HUES48 (cell line): ENCODE measurements around the gene RPS2.
A peak's percentile ranks its signal among the peaks of the same experiment; 100 is the strongest.
"Not testable (repeated sequence)": the region's sequence is repeated elsewhere in the genome, so short reads cannot be mapped to it uniquely, and the experiment has no call there.

ENCODE experiments used
- H3K27ac ChIP-seq: one replicate; pipeline ENCODE4 v1.7.0; 2013; ENCODE audit warnings: low read depth, low read length, inconsistent platforms
- H3K27me3 ChIP-seq: 2 replicates; pipeline ENCODE4 v1.6.1; 2013; ENCODE audit warnings: mild to moderate bottlenecking, low read length; ENCODE audit not compliant: control insufficient read depth, insufficient read depth
- H3K36me3 ChIP-seq: 2 replicates; pipeline ENCODE4 v1.6.1; 2013; ENCODE audit warnings: low read length; ENCODE audit not compliant: control insufficient read depth, insufficient read depth
- H3K4me1 ChIP-seq: 2 replicates; pipeline ENCODE4 v1.6.1; 2013; ENCODE audit warnings: mild to moderate bottlenecking, low read length; ENCODE audit not compliant: control insufficient read depth, insufficient read depth
- H3K4me3 ChIP-seq: 2 replicates; pipeline ENCODE4 v1.5.1; 2013; ENCODE audit warnings: mild to moderate bottlenecking, low read depth, low read length
- H3K9ac ChIP-seq: 2 replicates; pipeline ENCODE4 v1.6.1; 2013; ENCODE audit warnings: mild to moderate bottlenecking, low read depth, low read length, moderate library complexity
- H3K9me3 ChIP-seq: 2 replicates; pipeline ENCODE4 v1.6.1; 2013; ENCODE audit warnings: low read length; ENCODE audit not compliant: control insufficient read depth, insufficient read depth

The RPS2 gene

DNA sequence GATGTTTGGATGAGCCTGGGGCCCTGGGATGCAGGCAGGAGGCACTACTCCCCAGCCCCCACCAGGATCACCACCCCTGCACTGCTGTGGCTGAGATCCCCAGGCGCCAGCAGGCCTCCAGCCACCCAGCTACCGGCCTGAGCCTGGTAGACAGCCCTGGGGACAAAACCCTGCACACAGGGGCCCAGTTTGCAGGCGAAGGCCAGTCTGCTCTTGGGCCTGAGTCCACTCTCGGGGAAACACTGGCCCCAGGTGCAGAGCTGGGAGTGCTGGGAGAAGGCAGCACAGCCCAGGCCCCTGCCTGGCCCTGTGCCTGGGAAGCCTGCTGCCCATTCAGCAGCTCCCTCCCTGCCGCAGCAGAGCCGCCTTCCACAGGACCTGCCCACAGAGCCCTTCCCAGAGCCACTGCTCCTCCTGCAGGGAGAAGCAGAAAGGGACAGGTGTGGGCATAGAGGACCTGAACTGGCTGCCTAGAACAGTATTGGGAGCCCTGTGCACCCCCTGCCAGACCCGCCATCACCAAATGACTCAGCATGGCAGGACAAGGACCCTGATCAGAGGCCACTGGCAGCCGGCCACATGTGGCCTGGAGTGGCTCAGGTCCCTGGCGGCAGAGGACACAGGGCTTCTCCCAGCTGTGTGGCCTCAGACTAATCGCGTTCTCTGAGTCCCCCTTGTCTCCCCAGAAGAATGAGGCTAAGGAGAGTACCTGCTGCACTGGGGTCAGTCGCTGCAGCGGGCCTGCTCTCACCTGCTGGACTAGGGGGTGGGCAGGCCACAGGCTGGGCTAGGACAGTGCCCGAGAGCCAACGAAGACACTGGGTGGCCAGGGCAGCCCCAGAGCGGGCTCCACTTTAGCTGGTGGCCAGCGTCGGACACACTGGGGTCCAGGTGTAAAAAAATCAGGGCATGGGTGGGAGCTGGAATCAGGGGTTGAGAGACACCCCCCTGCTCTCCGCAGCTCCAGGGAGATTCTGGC, 32.3 kb downstream of the RPS2 start:
- H3K9ac ChIP-seq = no peak overlapping the region
- H3K4me1 ChIP-seq = 0 out of 2 replicates have a peak, but pooled peaks cover 2% of the 10 kb centered on the region
- no peaks in the 10 kb centered on the region for H3K36me3 ChIP-seq
- no peak overlapping the region for H3K27ac ChIP-seq
- H3K4me3 ChIP-seq = no peak overlapping the region
- peaks cover 6% of the 10 kb centered on the region for H3K27me3 ChIP-seq
- no peaks in the 10 kb centered on the region for H3K9me3 ChIP-seq

DNA sequence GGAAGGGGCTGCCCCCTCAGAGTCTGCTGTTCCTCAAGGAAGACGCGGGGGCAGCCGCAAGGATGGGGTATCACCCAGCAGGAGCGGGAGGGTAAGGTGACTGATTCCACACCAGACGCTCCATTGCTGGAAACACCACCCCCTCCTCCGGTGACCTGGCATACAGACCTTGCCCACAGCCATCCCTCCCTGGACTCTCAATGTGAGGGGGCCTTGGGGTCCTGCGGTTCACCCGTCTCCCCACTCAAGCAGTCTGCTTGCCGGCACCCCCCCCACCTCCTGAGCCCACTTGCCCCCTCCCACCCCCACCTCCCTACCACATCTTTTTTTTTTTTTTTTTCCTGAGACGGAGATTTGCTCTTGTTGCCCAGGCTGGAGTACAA, 34.3 kb downstream of the RPS2 start:
- Histone ChIP-seq H3K4me3 (no peak overlapping the region), H3K36me3 (no peaks in the 10 kb centered on the region), H3K9ac (no peak overlapping the region), H3K4me1 (0 out of 2 replicates have a peak, but pooled peaks cover 2% of the 10 kb centered on the region), H3K9me3 (no peaks in the 10 kb centered on the region), H3K27me3 (peaks cover 6% of the 10 kb centered on the region), H3K27ac (no peak overlapping the region)

- H3K4me3 ChIP-seq = peak overlapping the region; percentile 62
- H3K36me3 ChIP-seq = no peaks in the 10 kb centered on the region
- H3K27me3 ChIP-seq = peaks cover 8% of the 10 kb centered on the region
- 0 out of 2 replicates have a peak, but pooled peaks cover 2% of the 10 kb centered on the region for H3K4me1 ChIP-seq
- H3K9me3 ChIP-seq = no peaks in the 10 kb centered on the region
- H3K27ac ChIP-seq = no peak overlapping the region
- no peak overlapping the region for H3K9ac ChIP-seq
These were observed 34.9 kb downstream of the RPS2 start for GRCh38 chr16:1929578-1930337.

DNA sequence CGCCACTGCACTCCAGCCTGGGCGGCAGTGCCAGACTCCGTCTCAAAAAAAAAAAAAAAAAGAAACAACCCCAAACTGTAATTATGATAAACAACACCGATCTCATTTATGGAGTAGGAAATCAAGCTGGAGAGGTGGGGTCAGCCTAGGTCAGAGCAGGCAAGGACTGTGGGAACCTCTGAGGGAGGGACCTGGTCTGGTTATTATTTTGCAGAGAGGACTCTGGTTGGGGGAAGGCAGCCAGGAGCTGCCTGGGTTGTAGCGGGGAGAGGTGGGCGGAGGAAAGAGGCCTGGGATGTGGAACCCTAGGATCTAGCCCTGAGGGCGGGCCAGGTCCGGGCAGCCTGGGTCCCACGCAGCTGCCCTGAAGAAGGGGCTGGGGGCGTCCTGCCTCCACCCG, 35.5 kb downstream of the RPS2 start:
- H3K36me3 ChIP-seq = no peaks in the 10 kb centered on the region

GRCh38 chr16:1926271-1926670, 38.4 kb downstream of the RPS2 start:
- H3K9ac ChIP-seq = no peak overlapping the region
- H3K27me3 ChIP-seq = peaks cover 38% of the 10 kb centered on the region
- H3K27ac ChIP-seq = no peak overlapping the region
- no peaks in the 10 kb centered on the region for H3K36me3 ChIP-seq
- 0 out of 2 replicates have a peak, but pooled peaks cover 2% of the 10 kb centered on the region for H3K4me1 ChIP-seq
- H3K9me3 ChIP-seq = no peaks in the 10 kb centered on the region
- H3K4me3 ChIP-seq = no peak overlapping the region

More for the DNA sequence above, 35.5 kb downstream of the RPS2 start:
- Histone ChIP-seq H3K9me3 (no peaks in the 10 kb centered on the region), H3K4me3 (peak overlapping the region; percentile 62), H3K27ac (no peak overlapping the region), H3K27me3 (peaks cover 15% of the 10 kb centered on the region), H3K4me1 (0 out of 2 replicates have a peak, but pooled peaks cover 2% of the 10 kb centered on the region), H3K9ac (no peak overlapping the region)

DNA sequence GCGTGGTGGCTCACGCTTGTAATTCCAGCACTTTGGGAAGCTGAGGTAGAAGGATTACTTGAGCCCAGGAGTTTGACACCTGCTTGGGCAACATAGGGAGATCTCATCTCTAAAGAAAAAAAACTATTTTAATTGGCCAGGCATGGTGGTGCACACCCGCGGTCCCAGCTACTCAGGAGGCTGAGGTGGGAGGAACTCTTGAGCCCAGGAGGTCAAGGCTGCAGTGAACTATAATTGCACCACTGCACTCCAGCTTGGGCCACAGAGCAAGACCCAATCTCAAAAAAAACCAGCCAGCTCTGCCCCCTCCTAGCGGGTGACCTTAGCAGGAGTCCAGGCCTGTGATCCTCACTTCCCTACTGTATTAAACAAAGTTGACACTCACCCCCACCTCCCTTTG, 40.5 kb downstream of the RPS2 start:
- H3K27ac ChIP-seq = no peak overlapping the region
- H3K9me3 ChIP-seq = no peaks in the 10 kb centered on the region
- no peak overlapping the region for H3K9ac ChIP-seq
- H3K27me3 ChIP-seq = peaks cover 53% of the 10 kb centered on the region
- H3K4me1 ChIP-seq = 0 out of 2 replicates have a peak, but pooled peaks cover 2% of the 10 kb centered on the region
- H3K4me3 ChIP-seq = 0 out of 2 replicates have a peak overlapping the region, but pooled peaks have one; percentile 38
- H3K36me3 ChIP-seq = no peaks in the 10 kb centered on the region

- H3K4me1 ChIP-seq = no peaks in the 10 kb centered on the region
- H3K9me3 ChIP-seq = no peaks in the 10 kb centered on the region
- no peak overlapping the region for H3K27ac ChIP-seq
- peaks cover 60% of the 10 kb centered on the region for H3K27me3 ChIP-seq
- no peak overlapping the region for H3K9ac ChIP-seq
- peak overlapping the region; percentile 38; the same call in 1 of the 2 replicates for H3K4me3 ChIP-seq
- H3K36me3 ChIP-seq = no peaks in the 10 kb centered on the region
These were observed 41.2 kb downstream of the RPS2 start for GRCh38 chr16:1923299-1924034.

- Histone ChIP-seq H3K9ac (no peak overlapping the region), H3K4me1 (peaks cover 5% of the 10 kb centered on the region; the same call in 1 of the 2 replicates), H3K36me3 (no peaks in the 10 kb centered on the region), H3K27me3 (peaks cover 70% of the 10 kb centered on the region), H3K9me3 (no peaks in the 10 kb centered on the region), H3K27ac (no peak overlapping the region), H3K4me3 (no peak overlapping the region)
These were observed 42.3 kb downstream of the RPS2 start for GRCh38 chr16:1922357-1922756.

DNA sequence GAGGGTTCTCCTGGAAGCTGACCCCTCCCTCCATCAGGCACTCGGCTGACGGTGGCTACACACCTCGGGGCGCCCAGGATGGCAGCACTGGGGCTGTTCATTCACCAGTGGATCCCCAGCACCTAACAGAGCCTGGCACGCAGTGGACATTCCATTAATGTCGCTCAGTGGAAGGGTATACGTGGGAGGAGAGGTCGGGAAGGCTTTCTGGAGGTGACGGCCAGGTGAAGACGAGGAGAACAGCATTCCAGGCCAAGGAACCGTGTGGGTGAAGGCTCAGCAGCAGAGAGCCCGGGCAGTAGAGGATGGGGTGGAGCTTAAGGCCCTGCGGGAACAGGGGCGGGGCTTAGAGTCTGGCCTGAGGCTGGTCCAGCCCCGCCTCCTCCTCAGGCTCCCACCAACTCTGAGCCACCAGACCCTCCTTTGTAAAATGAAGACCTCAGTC, 43.9 kb downstream of the RPS2 start:
- no peak overlapping the region for H3K27ac ChIP-seq
- H3K9me3 ChIP-seq = no peaks in the 10 kb centered on the region
- no peak overlapping the region for H3K9ac ChIP-seq
- H3K4me1 ChIP-seq = peaks cover 11% of the 10 kb centered on the region; the same call in 1 of the 2 replicates
- no peak overlapping the region; the same call in 1 of the 2 replicates for H3K4me3 ChIP-seq
- H3K36me3 ChIP-seq = no peaks in the 10 kb centered on the region
- H3K27me3 ChIP-seq = peaks cover 86% of the 10 kb centered on the region

DNA sequence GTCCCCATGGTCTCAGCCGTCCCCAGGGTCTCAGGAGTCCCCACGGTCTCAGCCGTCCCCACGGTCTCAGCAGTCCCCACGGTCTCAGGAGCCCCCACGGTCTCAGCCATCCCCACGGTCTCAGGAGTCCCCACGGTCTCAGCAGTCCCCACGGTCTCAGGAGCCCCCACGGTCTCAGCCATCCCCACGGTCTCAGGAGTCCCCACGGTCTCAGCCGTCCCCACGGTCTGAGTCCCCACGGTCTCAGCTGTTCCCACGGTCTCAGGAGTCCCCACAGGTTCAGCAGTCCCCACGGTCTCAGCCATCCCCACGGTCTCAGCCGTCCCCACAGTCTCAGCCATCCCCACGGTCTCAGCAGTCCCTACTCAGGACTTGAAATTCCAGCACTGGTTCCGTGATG, 44.5 kb downstream of the RPS2 start:
- not testable (repeated sequence) for H3K9ac ChIP-seq, H3K4me3 ChIP-seq, H3K36me3 ChIP-seq, H3K9me3 ChIP-seq, H3K27ac ChIP-seq
- H3K4me1 ChIP-seq = peaks cover 11% of the 10 kb centered on the region; the same call in 1 of the 2 replicates
- peaks cover 90% of the 10 kb centered on the region for H3K27me3 ChIP-seq
